Measurements from ENCODE around the gene WWOX. TPM values are rescaled to one million over a fixed set of nuclear protein-coding genes. Genes with fewer than 3 reads are reported as not detected.

WWOX gene
- total RNA-seq, 1 experiment from 2014 or later = 15.6 TPM

DNA sequence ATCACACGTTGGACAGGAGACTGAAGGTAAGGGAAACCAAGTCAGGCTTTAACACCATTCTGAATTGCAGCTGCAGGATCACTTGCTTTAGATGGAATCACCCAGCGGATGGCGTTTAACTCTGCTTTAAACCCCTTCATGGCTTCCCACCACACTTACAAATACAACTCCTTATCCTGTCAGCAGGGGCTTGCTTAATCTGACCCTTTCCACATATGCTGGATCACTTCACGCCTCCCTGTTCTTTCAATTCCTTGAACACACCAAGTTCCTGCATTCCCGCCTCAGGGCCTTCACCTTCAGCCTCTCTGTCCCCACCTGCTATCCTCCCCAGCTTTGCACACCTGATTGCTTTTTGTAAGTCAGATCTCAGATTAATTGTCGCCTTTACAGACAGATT lies 1058.9 kb downstream of the WWOX start:
- Histone ChIP-seq H2AFZ (ENCODE audit: low read length) (no peak overlapping the region), H3K9me3 (ENCODE audit: control insufficient read depth, low read depth, low read length) (no peaks in the 10 kb centered on the region), H3K79me2 (ENCODE audit: insufficient read depth, low read length) (no peaks in the 10 kb centered on the region), H2BK12ac (ENCODE audit: insufficient read length, low read depth, low read length) (no peak overlapping the region), H3K23ac (ENCODE audit: insufficient read length, low read depth, low read length) (no peak overlapping the region), H3K14ac (ENCODE audit: insufficient read depth, low read length) (no peak overlapping the region), H3K27me3 (ENCODE audit: insufficient read depth, low read length) (no peaks in the 10 kb centered on the region), H3T11ph (ENCODE audit: low read length) (no peak overlapping the region), H4K5ac (ENCODE audit: insufficient read length, low read depth, low read length) (no peak overlapping the region), H3K23me2 (ENCODE audit: insufficient read length, low read depth, low read length, poor library complexity, severe bottlenecking) (no peaks in the 10 kb centered on the region), H2BK5ac (ENCODE audit: insufficient read length, low read length) (no peak overlapping the region), H3K4me1 (ENCODE audit: insufficient read depth, low read length) (peaks cover 2% of the 10 kb centered on the region; the same call in 1 of the 2 replicates), H4K8ac (replicated peaks; ENCODE audit: insufficient read length, low read depth, low read length) (no peak overlapping the region), H2BK120ac (ENCODE audit: low read depth, low read length, poor library complexity, severe bottlenecking) (no peak overlapping the region), H3K4ac (ENCODE audit: low read depth, low read length) (no peak overlapping the region), H2BK15ac (ENCODE audit: low read depth, low read length) (no peak overlapping the region), H2AK5ac (ENCODE audit: insufficient read length, low read length) (no peak overlapping the region), H2BK20ac (ENCODE audit: low read depth, low read length, poor library complexity, severe bottlenecking) (no peak overlapping the region), H3K27ac (ENCODE audit: insufficient read length, low read depth, low read length) (no peak overlapping the region), H3K18ac (ENCODE audit: insufficient read length, low read depth, low read length) (no peak overlapping the region), H4K91ac (ENCODE audit: insufficient read length, low read depth, low read length) (no peak overlapping the region), H3K79me1 (ENCODE audit: insufficient read depth, low read depth, low read length, poor library complexity, severe bottlenecking) (no peaks in the 10 kb centered on the region), H3K56ac (ENCODE audit: insufficient read length, low read depth, low read length) (no peak overlapping the region), H3K9ac (ENCODE audit: extremely low read depth, insufficient read length, low read length) (no peak overlapping the region), H3K4me2 (ENCODE audit: insufficient read depth, insufficient read length, low read length) (no peak overlapping the region), H4K20me1 (ENCODE audit: control insufficient read depth, insufficient read depth, insufficient read length) (no peaks in the 10 kb centered on the region)
- TF ChIP-seq, protein P1, sequence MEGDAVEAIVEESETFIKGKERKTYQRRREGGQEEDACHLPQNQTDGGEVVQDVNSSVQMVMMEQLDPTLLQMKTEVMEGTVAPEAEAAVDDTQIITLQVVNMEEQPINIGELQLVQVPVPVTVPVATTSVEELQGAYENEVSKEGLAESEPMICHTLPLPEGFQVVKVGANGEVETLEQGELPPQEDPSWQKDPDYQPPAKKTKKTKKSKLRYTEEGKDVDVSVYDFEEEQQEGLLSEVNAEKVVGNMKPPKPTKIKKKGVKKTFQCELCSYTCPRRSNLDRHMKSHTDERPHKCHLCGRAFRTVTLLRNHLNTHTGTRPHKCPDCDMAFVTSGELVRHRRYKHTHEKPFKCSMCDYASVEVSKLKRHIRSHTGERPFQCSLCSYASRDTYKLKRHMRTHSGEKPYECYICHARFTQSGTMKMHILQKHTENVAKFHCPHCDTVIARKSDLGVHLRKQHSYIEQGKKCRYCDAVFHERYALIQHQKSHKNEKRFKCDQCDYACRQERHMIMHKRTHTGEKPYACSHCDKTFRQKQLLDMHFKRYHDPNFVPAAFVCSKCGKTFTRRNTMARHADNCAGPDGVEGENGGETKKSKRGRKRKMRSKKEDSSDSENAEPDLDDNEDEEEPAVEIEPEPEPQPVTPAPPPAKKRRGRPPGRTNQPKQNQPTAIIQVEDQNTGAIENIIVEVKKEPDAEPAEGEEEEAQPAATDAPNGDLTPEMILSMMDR (conservative IDR thresholded peaks at IDR 0.05) = peak; percentile 40; the same call in 2 of the 3 replicates
- Mint-ChIP-seq H3K4me3 (no peak overlapping the region), H3K27ac (no peak overlapping the region), H3K4me1 (peaks cover 28 to 34% of the 10 kb centered on the region in 2 experiments), H3K36me3 (ENCODE audit: insufficient read depth in 1 of 3, low read depth in 3 of 3) (no peaks in the 10 kb centered on the region), H3K27me3 (ENCODE audit: low read depth) (no peaks in the 10 kb centered on the region; the same call in 1 of the 2 replicates), H3K9me3 (no peaks in the 10 kb centered on the region; a peak in 1 of 5 replicates)
- no CpG with 5 or more reads among the region's 6 CpGs for WGBS (ENCODE audit: extremely low coverage, insufficient read length, low lambda C conversion rate)
- DNase-seq = peak; percentile 39
